Uterus (tissue), 2 donors: ENCODE results near the gene FAM237A.

ENCODE experiments used
- CTCF ChIP-seq, 4 experiments: fragments of 200-600 bp in 2 of 4; fragments of 450-650 bp in 2 of 4; sonication (generic) in 2 of 4; IDR thresholded peaks; one replicate each; pipeline ENCODE4 v1.5.1; 2016 to 2019; ENCODE audit warnings: antibody characterized with exemption in 4 of 4, mild to moderate bottlenecking in 2 of 4, moderate library complexity in 1 of 4
- POLR2A ChIP-seq, 2 donors: fragments of 450-650 bp; IDR thresholded peaks; one replicate each; pipeline ENCODE4 v1.6.1; 2016; ENCODE audit warnings: antibody characterized with exemption in 2 of 2, mild to moderate bottlenecking in 1 of 2, moderate library complexity in 1 of 2

GRCh38 chr2:206619011-206619410 lies 23.3 kb upstream of the FAM237A start:
- TF ChIP-seq CTCF (IDR thresholded peaks at IDR 0.05) (no peak), POLR2A (IDR thresholded peaks at IDR 0.05) (no peak)
